DND-41 (cell line): ENCODE data around the gene RAD51B.
"Not testable (repeated sequence)": the region's sequence is repeated elsewhere in the genome, so short reads cannot be mapped to it uniquely, and the experiment has no call there.

Experiments
- ATAC-seq: fragments of 200-7000 bp; cut with Tn5 transposase; 3 replicates; pipeline ENCODE4 v1.9.1; 2021; ENCODE audit warnings: low read depth; ENCODE audit not compliant: insufficient read depth
- DNase-seq: peaks from one replicate; pipeline ENCODE4 v3.0.0-alpha.2; 2020
- H2AFZ ChIP-seq: 2 replicates; pipeline ENCODE4 v1.6.0; 2012; ENCODE audit warnings: low read depth, low read length
- H3K27ac ChIP-seq: 2 replicates; pipeline ENCODE4 v1.5.1; 2012; ENCODE audit warnings: low read length, inconsistent platforms
- H3K27me3 ChIP-seq: fragments of 200-600 bp; sonication (generic); 2 replicates; pipeline ENCODE4 v1.6.0; 2012; ENCODE audit warnings: low read length, mild to moderate bottlenecking, inconsistent platforms; ENCODE audit not compliant: insufficient read depth, poor library complexity
- H3K36me3 ChIP-seq: 2 replicates; pipeline ENCODE4 v1.5.1; 2012; ENCODE audit warnings: low read length, inconsistent platforms; ENCODE audit not compliant: insufficient read depth
- H3K4me1 ChIP-seq: 2 replicates; pipeline ENCODE4 v1.5.1; 2012; ENCODE audit warnings: mild to moderate bottlenecking, low read length; ENCODE audit not compliant: insufficient read depth
- H3K4me2 ChIP-seq: 2 replicates; pipeline ENCODE4 v1.6.0; 2012; ENCODE audit warnings: mild to moderate bottlenecking, moderate library complexity, low read length, inconsistent platforms; ENCODE audit not compliant: insufficient read depth
- H3K4me3 ChIP-seq, 2 experiments: fragments of 200-600 bp in 1 of 2; shearing (Covaris generic) in 1 of 2; 2 replicates each; pipeline ENCODE4 v1.5.1; 2012 to 2016; ENCODE audit warnings: inconsistent platforms in 2 of 2, low read length in 2 of 2, mild to moderate bottlenecking in 2 of 2, low read depth in 1 of 2, moderate library complexity in 1 of 2
- H3K79me2 ChIP-seq: 2 replicates; pipeline ENCODE4 v1.6.0; 2012; ENCODE audit warnings: low read length, inconsistent platforms; ENCODE audit not compliant: insufficient read depth
- H3K9ac ChIP-seq: 2 replicates; pipeline ENCODE4 v1.6.0; 2012; ENCODE audit warnings: low read depth, mild to moderate bottlenecking, inconsistent platforms, low read length, moderate library complexity
- H3K9me3 ChIP-seq: 2 replicates; pipeline ENCODE4 v1.5.1; 2012; ENCODE audit warnings: low read length, moderate library complexity, mild to moderate bottlenecking, inconsistent platforms; ENCODE audit not compliant: insufficient read depth, severe bottlenecking
- H4K20me1 ChIP-seq: 2 replicates; pipeline ENCODE4 v1.6.0; 2012; ENCODE audit warnings: low read length; ENCODE audit not compliant: insufficient read depth
- CTCF ChIP-seq: IDR thresholded peaks from 2 replicates; pipeline ENCODE4 v1.5.1; 2012; ENCODE audit warnings: borderline replicate concordance, low read length, moderate library complexity, mild to moderate bottlenecking; ENCODE audit not compliant: poor library complexity, severe bottlenecking; ENCODE audit errors: extremely low read depth
- EZH2 ChIP-seq: IDR thresholded peaks from 3 replicates; pipeline ENCODE4 v1.6.1; 2012; ENCODE audit warnings: borderline replicate concordance, low read depth, mild to moderate bottlenecking, moderate library complexity, low read length, inconsistent platforms; ENCODE audit not compliant: severe bottlenecking

Gene RAD51B

GRCh38 chr14:68284834-68285233 is 465.3 kb downstream of the RAD51B start:
- TF ChIP-seq CTCF (no peak), EZH2 (no peak)
- H2AFZ ChIP-seq: peak overlapping the region; percentile 34; the same call in 1 of the 2 replicates
- no peaks in the 10 kb centered on the region for H3K36me3 ChIP-seq
- no peaks in the 10 kb centered on the region for H3K27me3 ChIP-seq
- ATAC-seq: no peak
- peak overlapping the region in 1 of 2 experiments; percentile 11; a peak in 1 of 4 replicates for H3K4me3 ChIP-seq
- peaks cover 42% of the 10 kb centered on the region for H3K4me1 ChIP-seq
- DNase-seq: no peak
- peak overlapping the region; percentile 40 for H3K4me2 ChIP-seq
- no peaks in the 10 kb centered on the region for H3K9me3 ChIP-seq
- peak overlapping the region; percentile 79 for H3K27ac ChIP-seq
- no peaks in the 10 kb centered on the region for H4K20me1 ChIP-seq
- peak overlapping the region; percentile 22; the same call in 1 of the 2 replicates for H3K9ac ChIP-seq
- no peaks in the 10 kb centered on the region for H3K79me2 ChIP-seq

GRCh38 chr14:68285421-68286179 is 466.0 kb downstream of the RAD51B start:
- DNase-seq: peak; percentile 79
- Histone ChIP-seq H4K20me1 (no peaks in the 10 kb centered on the region), H3K4me3 (peak overlapping the region in 1 of 2 experiments; percentile 11; a peak in 1 of 4 replicates), H3K9me3 (no peaks in the 10 kb centered on the region), H3K4me2 (peak overlapping the region; percentile 40), H3K36me3 (no peaks in the 10 kb centered on the region), H3K4me1 (peaks cover 42% of the 10 kb centered on the region), H3K27me3 (no peaks in the 10 kb centered on the region), H2AFZ (peak overlapping the region; percentile 34; the same call in 1 of the 2 replicates), H3K27ac (peak overlapping the region; percentile 79), H3K79me2 (no peaks in the 10 kb centered on the region), H3K9ac (peak overlapping the region; percentile 22; the same call in 1 of the 2 replicates)
- TF ChIP-seq CTCF (no peak), EZH2 (no peak)
- peak; percentile 90 for ATAC-seq

- Histone ChIP-seq H3K4me3 (no peak overlapping the region), H3K9ac (no peak overlapping the region), H2AFZ (no peak overlapping the region), H4K20me1 (no peaks in the 10 kb centered on the region), H3K27me3 (no peaks in the 10 kb centered on the region), H3K79me2 (no peaks in the 10 kb centered on the region), H3K9me3 (no peaks in the 10 kb centered on the region), H3K4me2 (no peak overlapping the region), H3K27ac (no peak overlapping the region), H3K36me3 (no peaks in the 10 kb centered on the region), H3K4me1 (peaks cover 42% of the 10 kb centered on the region)
- TF ChIP-seq CTCF (no peak), EZH2 (no peak)
- DNase-seq (no peak), ATAC-seq (no peak)
Measured at GRCh38 chr14:68286667-68287066, 467.1 kb downstream of the RAD51B start.

GRCh38 chr14:68289452-68289851 is 469.9 kb downstream of the RAD51B start:
- H2AFZ ChIP-seq, H3K27ac ChIP-seq, H3K9ac ChIP-seq, H3K9me3 ChIP-seq, H3K27me3 ChIP-seq, H3K4me2 ChIP-seq, DNase-seq, H3K4me3 ChIP-seq, ATAC-seq, H4K20me1 ChIP-seq, H3K36me3 ChIP-seq, H3K79me2 ChIP-seq: not testable (repeated sequence)
- peaks cover 22% of the 10 kb centered on the region for H3K4me1 ChIP-seq
